OCI-LY7 (cell line): ENCODE results near the gene SLC35C1.

ENCODE experiments used
- CTCF ChIP-seq: fragments of 200-600 bp; sonication (generic); conservative IDR thresholded peaks from 2 replicates; pipeline ENCODE4 v1.5.1; 2014; ENCODE audit warnings: mild to moderate bottlenecking, antibody characterized with exemption, low read length, moderate library complexity, mixed read lengths
- EZH2phosphoT487 ChIP-seq: fragments of 200-600 bp; sonication (generic); IDR thresholded peaks from 2 replicates; pipeline ENCODE4 v1.6.1; 2018; ENCODE audit warnings: low read depth, borderline replicate concordance, mild to moderate bottlenecking, mixed run types, antibody characterized with exemption, low read length, moderate library complexity, mixed read lengths

DNA sequence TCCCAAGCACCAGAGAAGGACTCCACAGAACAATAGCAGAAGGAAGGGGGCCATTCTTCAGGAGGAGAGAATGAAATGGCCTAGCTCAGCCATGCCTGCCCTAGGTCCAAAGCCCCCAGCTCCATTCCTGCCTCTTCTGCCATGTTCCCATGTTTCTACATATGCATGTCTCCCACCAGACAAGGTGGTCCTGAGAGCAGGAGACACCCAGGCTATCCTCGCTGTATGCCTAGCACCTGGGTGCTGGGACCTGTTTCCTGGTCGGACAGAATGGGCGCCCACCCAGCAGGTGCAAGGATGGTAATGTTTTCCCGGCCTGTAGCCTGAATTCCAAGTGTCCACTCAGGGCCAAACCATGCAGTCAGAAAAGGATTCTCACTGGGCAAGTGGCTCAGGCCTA lies 30.2 kb upstream of the SLC35C1 start:
- no peak for TF ChIP-seq CTCF
- TF ChIP-seq EZH2phosphoT487: no peak
